ENCODE results near the gene CDCP2.

Gene CDCP2

DNA sequence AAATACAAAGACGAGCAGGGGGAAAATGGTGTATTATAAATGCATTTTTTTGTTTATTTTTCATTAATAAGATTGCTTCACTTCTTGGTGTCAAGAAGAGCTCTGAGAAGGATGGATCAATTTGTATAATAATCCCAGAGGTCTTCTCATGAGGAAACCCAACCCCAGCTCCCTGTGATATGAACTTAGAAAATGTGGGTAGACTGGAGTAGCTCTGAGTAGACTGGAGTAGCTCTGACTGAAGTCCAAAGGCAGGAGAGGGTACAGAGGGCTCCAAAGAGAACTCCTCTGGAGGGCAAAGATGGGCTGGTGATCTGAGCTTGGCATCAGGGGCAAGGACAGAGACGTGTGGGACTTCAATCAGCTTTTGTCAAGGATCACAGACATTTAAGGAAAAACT, 21.4 kb downstream of the CDCP2 start:
- H3K4me1 ChIP-seq (ENCODE audit: control insufficient read depth, insufficient read depth, low read length): peaks cover 16% of the 10 kb centered on the region
- H3K4me3 ChIP-seq (ENCODE audit: low read depth, low read length): no peak overlapping the region
- H3K36me3 ChIP-seq (ENCODE audit: control insufficient read depth, insufficient read depth, low read length): no peaks in the 10 kb centered on the region
- no peaks in the 10 kb centered on the region for H3K9me3 ChIP-seq (ENCODE audit: control insufficient read depth, insufficient read depth, low read length)
- no peak overlapping the region for H3K9ac ChIP-seq (ENCODE audit: low read depth, low read length)
- no peaks in the 10 kb centered on the region for H3K27me3 ChIP-seq (ENCODE audit: control insufficient read depth, insufficient read depth, low read length)

DNA sequence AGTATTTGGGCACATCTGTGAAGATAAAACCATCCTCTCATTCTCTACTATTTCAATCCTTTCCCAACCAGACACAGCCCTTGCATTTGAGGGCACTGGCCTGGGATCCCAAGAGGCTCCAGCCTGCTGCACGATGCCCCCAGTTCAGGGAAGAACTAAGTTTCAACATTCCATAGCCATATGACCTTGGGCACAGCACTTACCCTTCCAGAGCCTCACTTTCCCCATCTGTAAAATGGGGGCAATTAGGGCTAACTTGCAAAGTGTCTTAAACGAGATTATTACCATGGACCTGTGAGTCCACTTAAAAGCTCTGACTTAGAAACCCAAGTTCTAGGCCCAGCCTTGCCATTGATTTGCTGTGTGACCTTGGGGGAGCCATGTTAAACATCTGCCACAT, 22.9 kb downstream of the CDCP2 start:
- H3K36me3 ChIP-seq (ENCODE audit: control insufficient read depth, insufficient read depth, low read length): no peaks in the 10 kb centered on the region
- peaks cover 3% of the 10 kb centered on the region for H3K4me1 ChIP-seq (ENCODE audit: control insufficient read depth, insufficient read depth, low read length)
- H3K4me3 ChIP-seq (ENCODE audit: low read depth, low read length): no peak overlapping the region
- H3K9ac ChIP-seq (ENCODE audit: low read depth, low read length): no peak overlapping the region
- no peaks in the 10 kb centered on the region for H3K9me3 ChIP-seq (ENCODE audit: control insufficient read depth, insufficient read depth, low read length)
- no peaks in the 10 kb centered on the region for H3K27me3 ChIP-seq (ENCODE audit: control insufficient read depth, insufficient read depth, low read length)

DNA sequence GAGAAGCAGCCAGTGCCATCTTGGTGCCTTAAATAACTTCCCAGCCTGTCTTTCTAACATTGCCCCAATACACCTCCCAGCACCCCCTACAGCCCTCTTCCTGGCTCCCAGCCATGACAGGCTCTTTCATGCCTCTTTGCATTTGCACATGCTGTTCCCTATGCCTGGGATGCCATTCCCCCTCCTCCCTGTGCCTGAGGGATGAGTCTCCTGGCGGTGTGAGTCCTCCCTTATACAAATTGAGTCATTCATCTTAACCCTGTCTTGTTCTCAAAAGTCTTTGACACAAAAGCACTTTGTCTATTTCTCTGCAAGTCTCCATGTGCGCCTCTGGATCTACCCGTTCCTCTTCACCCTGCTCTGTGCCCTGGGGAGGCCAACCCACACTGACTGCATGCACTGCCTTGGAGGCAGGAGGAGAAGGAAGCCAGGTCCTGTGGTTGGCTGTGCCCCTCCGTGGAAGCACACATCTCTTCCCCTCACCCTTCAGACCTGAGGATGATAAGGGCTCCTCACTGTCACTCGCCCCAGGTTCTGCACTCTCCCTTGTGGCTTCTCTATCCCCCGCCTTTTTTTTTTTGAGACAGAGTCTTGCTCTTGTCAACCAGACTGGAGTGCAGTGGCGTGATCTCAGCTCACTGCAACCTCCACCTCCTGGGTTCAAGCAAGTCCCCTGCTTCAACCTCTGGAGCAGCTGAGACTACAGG, 25.1 kb downstream of the CDCP2 start:
- H3K36me3 ChIP-seq (ENCODE audit: control insufficient read depth, insufficient read depth, low read length): no peaks in the 10 kb centered on the region
- H3K4me3 ChIP-seq (ENCODE audit: low read depth, low read length): no peak overlapping the region
- H3K27me3 ChIP-seq (ENCODE audit: control insufficient read depth, insufficient read depth, low read length): no peaks in the 10 kb centered on the region
- peaks cover 2% of the 10 kb centered on the region for H3K4me1 ChIP-seq (ENCODE audit: control insufficient read depth, insufficient read depth, low read length)
- H3K9me3 ChIP-seq (ENCODE audit: control insufficient read depth, insufficient read depth, low read length): no peaks in the 10 kb centered on the region
- H3K9ac ChIP-seq (ENCODE audit: low read depth, low read length): no peak overlapping the region

DNA sequence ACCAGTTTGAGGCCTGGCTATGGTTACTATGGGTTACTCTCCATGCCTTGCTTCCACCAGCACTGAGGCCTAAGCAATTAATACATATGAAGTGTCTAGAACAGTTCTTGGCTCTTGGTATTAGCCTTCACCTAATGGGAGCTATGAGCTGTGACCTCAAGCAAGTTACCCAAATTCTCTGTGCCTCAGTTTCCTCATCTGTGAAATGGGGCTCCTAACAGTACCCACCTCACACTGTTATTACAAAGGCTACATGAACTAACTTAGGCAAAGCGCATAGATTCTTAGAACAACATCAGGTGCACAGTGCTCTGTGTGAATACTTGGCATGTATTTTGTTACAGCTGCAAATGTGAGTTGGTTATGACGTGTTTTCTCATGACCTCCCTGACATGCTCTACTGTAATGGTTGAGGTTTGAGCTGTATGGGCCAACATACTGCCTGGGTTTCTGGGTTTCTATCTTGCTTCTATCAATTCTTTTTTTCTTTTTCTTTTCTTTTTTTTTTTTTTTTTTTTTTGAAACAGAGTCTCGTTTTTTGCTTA, 26.5 kb downstream of the CDCP2 start:
- H3K36me3 ChIP-seq (ENCODE audit: control insufficient read depth, insufficient read depth, low read length): no peaks in the 10 kb centered on the region
- no peak overlapping the region for H3K9ac ChIP-seq (ENCODE audit: low read depth, low read length)
- peaks cover 8% of the 10 kb centered on the region for H3K27me3 ChIP-seq (ENCODE audit: control insufficient read depth, insufficient read depth, low read length)
- no peaks in the 10 kb centered on the region for H3K9me3 ChIP-seq (ENCODE audit: control insufficient read depth, insufficient read depth, low read length)
- no peak overlapping the region for H3K4me3 ChIP-seq (ENCODE audit: low read depth, low read length)
- peaks cover 2% of the 10 kb centered on the region for H3K4me1 ChIP-seq (ENCODE audit: control insufficient read depth, insufficient read depth, low read length)

GRCh38 chr1:54125386-54126070, 27.3 kb downstream of the CDCP2 start:
- peaks cover 8% of the 10 kb centered on the region for H3K27me3 ChIP-seq (ENCODE audit: control insufficient read depth, insufficient read depth, low read length)
- H3K9me3 ChIP-seq (ENCODE audit: control insufficient read depth, insufficient read depth, low read length): no peaks in the 10 kb centered on the region
- no peaks in the 10 kb centered on the region for H3K36me3 ChIP-seq (ENCODE audit: control insufficient read depth, insufficient read depth, low read length)
- H3K4me1 ChIP-seq (ENCODE audit: control insufficient read depth, insufficient read depth, low read length): peaks cover 5% of the 10 kb centered on the region
- no peak overlapping the region for H3K4me3 ChIP-seq (ENCODE audit: low read depth, low read length)
- no peak overlapping the region for H3K9ac ChIP-seq (ENCODE audit: low read depth, low read length)

- H3K27me3 ChIP-seq (ENCODE audit: control insufficient read depth, insufficient read depth, low read length): peaks cover 12% of the 10 kb centered on the region
- H3K4me1 ChIP-seq (ENCODE audit: control insufficient read depth, insufficient read depth, low read length): peaks cover 5% of the 10 kb centered on the region
- H3K36me3 ChIP-seq (ENCODE audit: control insufficient read depth, insufficient read depth, low read length): no peaks in the 10 kb centered on the region
- H3K4me3 ChIP-seq (ENCODE audit: low read depth, low read length): no peak overlapping the region
- H3K9ac ChIP-seq (ENCODE audit: low read depth, low read length): no peak overlapping the region
- no peaks in the 10 kb centered on the region for H3K9me3 ChIP-seq (ENCODE audit: control insufficient read depth, insufficient read depth, low read length)
Observed at GRCh38 chr1:54124906-54125305, 27.9 kb downstream of the CDCP2 start.

DNA sequence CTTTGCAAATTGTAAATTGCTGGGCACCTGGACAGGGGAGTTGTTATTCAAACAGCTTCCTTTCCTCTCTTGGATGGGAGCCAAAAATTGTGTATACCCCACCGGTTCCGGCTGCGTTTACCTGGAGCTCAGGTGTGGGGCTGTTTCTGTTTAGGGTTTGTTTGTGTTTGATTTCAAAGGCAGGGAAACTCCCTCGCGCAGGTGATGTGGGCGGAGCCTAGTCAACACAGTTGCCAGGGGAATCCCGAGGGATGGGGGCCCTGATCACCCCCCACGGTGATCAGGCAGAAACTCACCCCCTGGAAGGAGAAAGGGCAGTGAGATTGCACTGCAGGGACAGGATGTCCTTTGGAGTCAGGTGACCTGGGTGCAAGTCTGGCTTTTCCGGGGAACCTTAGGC, 28.3 kb downstream of the CDCP2 start:
- peaks cover 12% of the 10 kb centered on the region for H3K27me3 ChIP-seq (ENCODE audit: control insufficient read depth, insufficient read depth, low read length)
- H3K4me1 ChIP-seq (ENCODE audit: control insufficient read depth, insufficient read depth, low read length): peaks cover 5% of the 10 kb centered on the region
- no peak overlapping the region for H3K4me3 ChIP-seq (ENCODE audit: low read depth, low read length)
- no peaks in the 10 kb centered on the region for H3K36me3 ChIP-seq (ENCODE audit: control insufficient read depth, insufficient read depth, low read length)
- H3K9me3 ChIP-seq (ENCODE audit: control insufficient read depth, insufficient read depth, low read length): no peaks in the 10 kb centered on the region
- H3K9ac ChIP-seq (ENCODE audit: low read depth, low read length): no peak overlapping the region

DNA sequence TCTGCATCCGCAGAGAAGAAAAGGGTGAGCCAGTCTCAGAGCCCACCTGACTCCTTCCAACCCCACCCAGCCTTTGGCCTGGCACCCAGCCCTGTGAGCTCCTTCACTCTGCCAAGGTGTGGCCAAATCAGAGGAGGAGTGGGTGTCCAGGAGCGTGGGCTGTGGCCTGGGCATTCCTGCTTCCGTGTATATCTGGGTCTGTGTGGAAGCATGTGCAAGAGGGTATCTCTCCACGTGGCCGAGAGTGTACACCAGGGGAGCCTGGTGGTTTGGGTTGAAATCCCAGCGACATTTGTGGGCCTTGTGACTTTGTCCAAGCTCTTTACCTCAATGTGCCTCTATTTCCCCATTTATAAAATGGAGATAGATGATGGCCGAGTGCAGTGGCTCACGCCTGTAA, 29.8 kb downstream of the CDCP2 start:
- H3K9me3 ChIP-seq (ENCODE audit: control insufficient read depth, insufficient read depth, low read length): no peaks in the 10 kb centered on the region
- H3K27me3 ChIP-seq (ENCODE audit: control insufficient read depth, insufficient read depth, low read length): peaks cover 12% of the 10 kb centered on the region
- no peak overlapping the region for H3K9ac ChIP-seq (ENCODE audit: low read depth, low read length)
- H3K4me3 ChIP-seq (ENCODE audit: low read depth, low read length): no peak overlapping the region
- peaks cover 5% of the 10 kb centered on the region for H3K4me1 ChIP-seq (ENCODE audit: control insufficient read depth, insufficient read depth, low read length)
- H3K36me3 ChIP-seq (ENCODE audit: control insufficient read depth, insufficient read depth, low read length): no peaks in the 10 kb centered on the region

GRCh38 chr1:54122135-54122751, 30.6 kb downstream of the CDCP2 start:
- H3K27me3 ChIP-seq (ENCODE audit: control insufficient read depth, insufficient read depth, low read length): peaks cover 12% of the 10 kb centered on the region
- H3K4me3 ChIP-seq (ENCODE audit: low read depth, low read length): peak overlapping the region; percentile 56
- H3K9me3 ChIP-seq (ENCODE audit: control insufficient read depth, insufficient read depth, low read length): no peaks in the 10 kb centered on the region
- H3K9ac ChIP-seq (ENCODE audit: low read depth, low read length): peak overlapping the region; percentile 66
- H3K36me3 ChIP-seq (ENCODE audit: control insufficient read depth, insufficient read depth, low read length): no peaks in the 10 kb centered on the region
- H3K4me1 ChIP-seq (ENCODE audit: control insufficient read depth, insufficient read depth, low read length): peaks cover 5% of the 10 kb centered on the region

DNA sequence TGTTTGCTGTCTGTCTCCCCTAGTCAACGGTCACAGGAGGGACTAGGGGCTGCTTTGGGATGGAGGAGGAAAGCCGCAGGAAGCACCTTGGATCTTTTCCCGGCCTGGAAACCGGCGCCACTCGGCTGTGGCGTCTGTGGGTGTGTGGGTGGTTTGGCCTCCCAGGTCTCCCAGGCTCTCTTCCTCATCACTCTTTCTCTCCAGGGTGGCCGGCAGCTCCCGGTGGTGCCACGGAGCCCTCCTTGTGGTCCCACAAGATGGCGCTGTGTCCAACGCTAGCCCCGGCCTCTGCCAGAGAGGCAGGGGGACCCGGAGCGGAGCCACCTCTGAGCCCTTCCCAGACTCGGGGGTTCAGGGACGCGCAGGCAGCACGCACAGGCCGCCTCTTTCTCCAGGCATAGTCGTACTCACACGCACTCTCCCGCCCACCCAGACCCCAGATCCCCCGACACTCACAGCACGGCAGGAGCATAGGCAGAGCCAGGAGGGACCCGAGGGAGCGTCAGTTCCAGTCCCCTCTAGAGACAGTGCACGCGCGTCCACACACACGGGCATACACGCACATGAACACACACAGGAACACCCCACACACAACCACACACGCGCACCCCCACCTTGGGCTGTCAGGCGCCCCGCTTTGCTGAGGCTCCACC, 31.2 kb downstream of the CDCP2 start:
- H3K9me3 ChIP-seq (ENCODE audit: control insufficient read depth, insufficient read depth, low read length): no peaks in the 10 kb centered on the region
- no peaks in the 10 kb centered on the region for H3K36me3 ChIP-seq (ENCODE audit: control insufficient read depth, insufficient read depth, low read length)
- peak overlapping the region; percentile 66 for H3K9ac ChIP-seq (ENCODE audit: low read depth, low read length)
- H3K4me1 ChIP-seq (ENCODE audit: control insufficient read depth, insufficient read depth, low read length): peaks cover 5% of the 10 kb centered on the region
- H3K4me3 ChIP-seq (ENCODE audit: low read depth, low read length): peak overlapping the region; percentile 56
- peaks cover 12% of the 10 kb centered on the region for H3K27me3 ChIP-seq (ENCODE audit: control insufficient read depth, insufficient read depth, low read length)

- peak overlapping the region; percentile 56 for H3K4me3 ChIP-seq (ENCODE audit: low read depth, low read length)
- peaks cover 5% of the 10 kb centered on the region for H3K4me1 ChIP-seq (ENCODE audit: control insufficient read depth, insufficient read depth, low read length)
- peaks cover 12% of the 10 kb centered on the region for H3K27me3 ChIP-seq (ENCODE audit: control insufficient read depth, insufficient read depth, low read length)
- H3K9ac ChIP-seq (ENCODE audit: low read depth, low read length): no peak overlapping the region
- H3K36me3 ChIP-seq (ENCODE audit: control insufficient read depth, insufficient read depth, low read length): no peaks in the 10 kb centered on the region
- H3K9me3 ChIP-seq (ENCODE audit: control insufficient read depth, insufficient read depth, low read length): no peaks in the 10 kb centered on the region
Observed at GRCh38 chr1:54120698-54121481, 31.9 kb downstream of the CDCP2 start.

All from iPS-15b (cell line).